HG03108 (cell line): ENCODE data around the gene LAMA3.
"Not testable (repeated sequence)": the region's sequence is repeated elsewhere in the genome, so short reads cannot be mapped to it uniquely, and the experiment has no call there.

Source experiments
- ATAC-seq: cut with Tn5 transposase; IDR thresholded peaks from one replicate; pipeline ENCODE4 v1.9.1; 2021; ENCODE audit warnings: moderate library complexity; ENCODE audit not compliant: unreplicated experiment

Gene LAMA3

GRCh38 chr18:23703057-23703986 lies 14.1 kb downstream of the LAMA3 start:
- no peak for ATAC-seq

- ATAC-seq, result no peak
Measured at GRCh38 chr18:23703987-23704384, 14.7 kb downstream of the LAMA3 start.

GRCh38 chr18:23704806-23705205 lies 15.6 kb downstream of the LAMA3 start:
- no peak for ATAC-seq

GRCh38 chr18:23706971-23707640 lies 17.9 kb downstream of the LAMA3 start:
- ATAC-seq, result no peak

- no peak for ATAC-seq
Measured at GRCh38 chr18:23710068-23710527, 20.8 kb downstream of the LAMA3 start.

- ATAC-seq, result no peak
Measured at GRCh38 chr18:23710946-23711345, 21.7 kb downstream of the LAMA3 start.

- no peak for ATAC-seq
Measured at GRCh38 chr18:23711426-23711825, 22.2 kb downstream of the LAMA3 start.

GRCh38 chr18:23712445-23712844 lies 23.2 kb downstream of the LAMA3 start:
- ATAC-seq, result no peak

GRCh38 chr18:23714576-23714975 lies 25.3 kb downstream of the LAMA3 start:
- ATAC-seq, result no peak

- not testable (repeated sequence) for ATAC-seq
Measured at GRCh38 chr18:23716079-23716478, 26.8 kb downstream of the LAMA3 start.

- ATAC-seq, result no peak
Measured at GRCh38 chr18:23716516-23716915, 27.3 kb downstream of the LAMA3 start.

- ATAC-seq, result no peak
Measured at GRCh38 chr18:23716966-23717365, 27.7 kb downstream of the LAMA3 start.

- no peak for ATAC-seq
Measured at GRCh38 chr18:23718243-23718720, 29.0 kb downstream of the LAMA3 start.

- ATAC-seq, result no peak
Measured at GRCh38 chr18:23718731-23719130, 29.5 kb downstream of the LAMA3 start.

- ATAC-seq, result no peak
Measured at GRCh38 chr18:23719634-23720201, 30.5 kb downstream of the LAMA3 start.

- no peak for ATAC-seq
Measured at GRCh38 chr18:23721696-23722480, 32.6 kb downstream of the LAMA3 start.

- ATAC-seq, result no peak
Measured at GRCh38 chr18:23722646-23723045, 33.4 kb downstream of the LAMA3 start.

GRCh38 chr18:23723121-23723520 lies 33.9 kb downstream of the LAMA3 start:
- no peak for ATAC-seq

- no peak for ATAC-seq
Measured at GRCh38 chr18:23724681-23725080, 35.4 kb downstream of the LAMA3 start.

- ATAC-seq, result no peak
Measured at GRCh38 chr18:23725351-23725750, 36.1 kb downstream of the LAMA3 start.
